ENCODE measurements around the gene HERC4. TPM values are rescaled to one million over a fixed set of nuclear protein-coding genes. Genes with fewer than 3 reads are reported as not detected.

The HERC4 gene, protein sequence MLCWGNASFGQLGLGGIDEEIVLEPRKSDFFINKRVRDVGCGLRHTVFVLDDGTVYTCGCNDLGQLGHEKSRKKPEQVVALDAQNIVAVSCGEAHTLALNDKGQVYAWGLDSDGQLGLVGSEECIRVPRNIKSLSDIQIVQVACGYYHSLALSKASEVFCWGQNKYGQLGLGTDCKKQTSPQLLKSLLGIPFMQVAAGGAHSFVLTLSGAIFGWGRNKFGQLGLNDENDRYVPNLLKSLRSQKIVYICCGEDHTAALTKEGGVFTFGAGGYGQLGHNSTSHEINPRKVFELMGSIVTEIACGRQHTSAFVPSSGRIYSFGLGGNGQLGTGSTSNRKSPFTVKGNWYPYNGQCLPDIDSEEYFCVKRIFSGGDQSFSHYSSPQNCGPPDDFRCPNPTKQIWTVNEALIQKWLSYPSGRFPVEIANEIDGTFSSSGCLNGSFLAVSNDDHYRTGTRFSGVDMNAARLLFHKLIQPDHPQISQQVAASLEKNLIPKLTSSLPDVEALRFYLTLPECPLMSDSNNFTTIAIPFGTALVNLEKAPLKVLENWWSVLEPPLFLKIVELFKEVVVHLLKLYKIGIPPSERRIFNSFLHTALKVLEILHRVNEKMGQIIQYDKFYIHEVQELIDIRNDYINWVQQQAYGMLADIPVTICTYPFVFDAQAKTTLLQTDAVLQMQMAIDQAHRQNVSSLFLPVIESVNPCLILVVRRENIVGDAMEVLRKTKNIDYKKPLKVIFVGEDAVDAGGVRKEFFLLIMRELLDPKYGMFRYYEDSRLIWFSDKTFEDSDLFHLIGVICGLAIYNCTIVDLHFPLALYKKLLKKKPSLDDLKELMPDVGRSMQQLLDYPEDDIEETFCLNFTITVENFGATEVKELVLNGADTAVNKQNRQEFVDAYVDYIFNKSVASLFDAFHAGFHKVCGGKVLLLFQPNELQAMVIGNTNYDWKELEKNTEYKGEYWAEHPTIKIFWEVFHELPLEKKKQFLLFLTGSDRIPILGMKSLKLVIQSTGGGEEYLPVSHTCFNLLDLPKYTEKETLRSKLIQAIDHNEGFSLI
- 10 to 100 TPM; 39.5 to 50.8 TPM for total RNA-seq

DNA sequence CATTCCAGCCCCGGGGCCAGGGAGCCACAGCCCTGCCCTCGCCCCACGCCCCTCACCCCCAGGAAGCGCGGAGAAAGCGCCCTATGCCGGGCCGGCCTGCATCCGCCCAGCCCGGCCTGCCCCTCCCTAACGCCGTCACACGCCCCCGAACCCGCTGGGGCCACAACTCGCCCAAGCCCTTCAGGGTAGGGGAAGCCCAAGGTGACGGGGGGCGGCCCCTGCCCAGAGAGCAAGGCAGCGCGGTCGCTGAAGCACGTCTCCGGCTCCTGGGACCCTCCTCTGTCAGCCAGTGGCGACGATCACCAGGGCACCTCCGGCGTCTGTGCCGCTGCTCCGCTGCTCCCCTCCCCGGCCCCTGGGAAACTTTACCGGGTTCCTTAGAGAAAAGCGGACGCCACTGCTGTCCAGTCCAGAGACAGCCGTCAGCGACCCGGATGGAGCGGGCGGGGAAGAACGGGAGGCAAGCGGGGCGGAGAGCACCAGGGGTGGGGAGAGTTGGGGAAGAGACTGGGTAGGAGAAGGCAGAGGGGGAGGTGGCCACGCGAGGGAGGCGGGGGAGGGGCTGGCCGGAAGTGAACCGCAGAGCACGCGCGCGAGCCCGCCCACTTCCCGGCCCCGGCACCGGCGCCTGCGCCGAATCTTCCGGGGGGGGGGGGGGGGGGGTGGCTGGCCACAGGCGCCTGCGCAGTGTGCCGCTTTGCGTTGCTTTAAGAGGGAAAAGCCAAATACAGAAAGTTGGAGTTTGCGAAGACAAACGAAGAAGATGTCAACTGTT is at the start of gene HERC4:
Gene HERC4, minus strand, starts transcription at position 509 of the 775 bp plus-strand sequence. CDS start 2,175 bp downstream, outside the sequence.
- DNase-seq (peak; percentile 94), ATAC-seq (peak; percentile 83)
- Mint-ChIP-seq H3K27me3 (no peaks in the 10 kb centered on the region), H3K4me1 (peaks cover 31% of the 10 kb centered on the region), H3K27ac (peak within 1 kb of the TSS; percentile 93), H3K4me3 (peak within 1 kb of the TSS; percentile 98), H3K36me3 (ENCODE audit: low read depth) (peaks cover 20% of the 10 kb centered on the region), H3K9me3 (ENCODE audit: low read depth) (no peaks in the 10 kb centered on the region)
- intact Hi-C loops (cut with DNase I, micrococcal nuclease) = loop anchor here (1.0 to 10.0 kb wide), 8 partner anchors 82 to 830 kb away; partner anchors contain the start of genes SIRT1 (in 2 of the 2), CCAR1 (in 1 of the 2), DDX50 (in 1 of the 2) and HNRNPH3 (in 1 of the 2)
- ChIA-PET CTCF (interaction anchor here (0.6 kb wide), 1 partner anchor 83 kb away, joined by 3 read pairs; no protein-coding TSS in a partner anchor), POLR2A (no interaction called here)

DNA sequence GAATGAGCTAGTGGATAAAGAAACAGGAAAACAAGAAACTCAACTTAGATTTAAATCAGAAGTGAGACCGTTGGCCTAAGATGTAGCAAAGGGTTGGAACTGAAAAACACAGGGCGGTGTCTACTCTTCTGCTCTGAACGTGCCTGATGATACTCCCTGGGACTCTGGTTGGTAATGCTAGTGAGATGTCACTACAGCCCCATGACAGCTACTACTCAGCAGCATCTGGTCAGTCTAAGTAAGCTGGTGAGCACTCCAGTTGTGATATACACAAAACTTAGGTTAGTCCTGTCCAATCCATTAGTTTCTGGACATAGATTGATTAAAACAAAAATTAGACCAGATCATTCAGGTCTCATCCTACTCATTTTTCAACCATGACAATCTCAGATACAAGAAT is 49.6 kb upstream of the HERC4 start:
- Mint-ChIP-seq H3K4me1 (no peaks in the 10 kb centered on the region), H3K9me3 (ENCODE audit: low read depth) (no peaks in the 10 kb centered on the region), H3K36me3 (ENCODE audit: low read depth) (no peaks in the 10 kb centered on the region), H3K27ac (no peak overlapping the region), H3K4me3 (no peak overlapping the region), H3K27me3 (no peaks in the 10 kb centered on the region)
- ChIA-PET POLR2A (no interaction called here), CTCF (interaction anchor here (0.6 kb wide), 1 partner anchor 208 kb away, joined by 3 read pairs; the partner anchor contains the start of gene PBLD)
- intact Hi-C loops (cut with DNase I, micrococcal nuclease) = no loop called here
- no peak for ATAC-seq
- no peak for DNase-seq

DNA sequence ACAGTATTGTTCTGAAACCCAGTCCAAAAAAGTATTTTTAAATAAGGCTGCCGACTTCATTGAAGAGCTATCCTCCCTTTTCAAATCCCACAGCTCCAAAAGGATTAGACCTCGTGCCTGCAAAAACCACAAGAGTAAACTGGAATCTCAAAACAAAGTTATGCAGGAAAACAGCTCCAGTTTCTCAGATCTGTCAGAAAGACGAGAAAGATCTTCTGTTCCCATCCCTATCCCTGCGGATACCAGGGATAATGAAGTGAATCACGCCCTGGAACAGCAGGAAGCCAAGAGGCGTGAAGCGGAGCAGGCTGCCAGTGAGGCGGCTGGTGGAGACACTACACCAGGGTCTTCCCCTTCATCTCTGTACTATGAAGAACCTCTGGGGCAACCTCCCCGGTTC is 46.8 kb upstream of the HERC4 start:
- no peaks in the 10 kb centered on the region for H3K4me1 Mint-ChIP-seq
- H3K36me3 Mint-ChIP-seq (ENCODE audit: low read depth) = no peaks in the 10 kb centered on the region
- no peak for ATAC-seq
- ChIA-PET CTCF (interaction anchor here (0.9 to 1.5 kb wide), 2 partner anchors 10 to 34 kb away, joined by 3 read pairs; no protein-coding TSS in a partner anchor), POLR2A (no interaction called here)
- H3K4me3 Mint-ChIP-seq = no peak overlapping the region
- no peak for DNase-seq
- no peak overlapping the region for H3K27ac Mint-ChIP-seq
- H3K9me3 Mint-ChIP-seq (ENCODE audit: low read depth) = no peaks in the 10 kb centered on the region
- intact Hi-C loops (cut with DNase I, micrococcal nuclease) = no loop called here
- H3K27me3 Mint-ChIP-seq = no peaks in the 10 kb centered on the region

DNA sequence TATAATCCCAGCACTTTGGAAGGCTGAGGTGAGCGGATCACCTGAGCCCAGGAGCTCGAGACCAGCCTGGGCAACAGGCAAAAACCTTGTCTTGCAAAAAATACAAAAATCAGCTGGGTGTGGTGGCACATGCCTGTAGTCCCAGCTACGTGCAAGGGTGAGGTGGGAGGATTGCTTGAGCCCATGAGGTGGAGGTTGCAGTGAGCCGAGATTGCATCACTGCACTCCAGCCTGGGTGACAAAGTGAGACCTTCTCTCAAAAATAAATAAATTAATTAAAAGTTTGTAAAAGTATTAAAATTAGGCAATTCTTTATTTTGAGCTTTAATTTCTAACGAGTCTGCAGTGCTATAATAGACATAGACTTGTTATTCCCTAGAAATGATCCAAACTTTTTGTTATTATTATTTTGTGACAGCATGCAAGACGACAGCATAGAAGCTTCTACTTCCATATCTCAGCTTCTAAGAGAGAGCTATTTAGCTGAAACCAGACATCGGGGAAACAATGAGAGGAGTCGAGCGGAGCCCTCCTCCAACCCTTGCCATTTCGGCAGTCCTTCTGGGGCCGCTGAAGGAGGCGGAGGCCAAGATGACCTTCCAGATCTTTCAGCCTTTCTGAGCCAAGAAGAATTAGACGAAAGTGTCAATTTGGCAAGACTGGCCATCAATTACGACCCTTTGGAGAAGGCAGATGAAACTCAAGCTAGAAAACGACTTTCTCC is 46.1 kb upstream of the HERC4 start:
- intact Hi-C loops (cut with DNase I, micrococcal nuclease) = no loop called here
- Mint-ChIP-seq H3K27ac (no peak overlapping the region), H3K9me3 (ENCODE audit: low read depth) (no peaks in the 10 kb centered on the region), H3K4me1 (no peaks in the 10 kb centered on the region), H3K27me3 (no peaks in the 10 kb centered on the region), H3K4me3 (no peak overlapping the region), H3K36me3 (ENCODE audit: low read depth) (no peaks in the 10 kb centered on the region)
- ATAC-seq (no peak), DNase-seq (no peak)
- CTCF ChIA-PET = interaction anchor here (0.5 to 1.5 kb wide), 7 partner anchors 11 to 352 kb away, joined by 3 to 5 read pairs (median 3); no protein-coding TSS in a partner anchor
- POLR2A ChIA-PET = interaction anchor here (0.6 kb wide), 1 partner anchor 160 kb away, joined by 5 read pairs; no protein-coding TSS in a partner anchor

DNA sequence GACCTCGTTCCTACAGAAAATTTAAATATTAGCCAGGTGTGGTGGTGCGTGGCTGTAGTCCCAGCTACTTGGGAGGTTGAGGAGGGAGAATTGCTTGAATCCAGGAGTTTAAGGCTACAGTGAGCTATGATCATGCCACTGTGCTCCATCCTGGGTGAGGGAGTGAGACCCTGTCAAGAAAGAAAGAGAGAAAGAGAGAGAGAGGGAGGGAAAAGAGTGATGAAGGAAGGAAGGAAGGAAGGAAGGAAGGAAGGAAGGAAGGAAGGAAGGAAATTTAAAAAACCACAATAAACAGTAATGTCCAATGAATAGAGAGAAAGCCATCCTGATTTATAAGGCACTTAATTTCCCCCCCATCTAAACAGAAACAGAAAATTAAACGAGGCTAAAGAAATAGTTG is 43.6 kb upstream of the HERC4 start:
- DNase-seq (no peak), ATAC-seq (no peak)
- H3K4me3 Mint-ChIP-seq = no peak overlapping the region
- H3K27ac Mint-ChIP-seq = no peak overlapping the region
- H3K27me3 Mint-ChIP-seq = peaks cover 4% of the 10 kb centered on the region
- no peaks in the 10 kb centered on the region for H3K9me3 Mint-ChIP-seq (ENCODE audit: low read depth)
- ChIA-PET CTCF (no interaction called here), POLR2A (interaction anchor here (0.6 kb wide), 1 partner anchor 105 kb away, joined by 3 read pairs; no protein-coding TSS in a partner anchor)
- no peaks in the 10 kb centered on the region for H3K36me3 Mint-ChIP-seq (ENCODE audit: low read depth)
- intact Hi-C loops (cut with DNase I, micrococcal nuclease) = no loop called here
- no peaks in the 10 kb centered on the region for H3K4me1 Mint-ChIP-seq

DNA sequence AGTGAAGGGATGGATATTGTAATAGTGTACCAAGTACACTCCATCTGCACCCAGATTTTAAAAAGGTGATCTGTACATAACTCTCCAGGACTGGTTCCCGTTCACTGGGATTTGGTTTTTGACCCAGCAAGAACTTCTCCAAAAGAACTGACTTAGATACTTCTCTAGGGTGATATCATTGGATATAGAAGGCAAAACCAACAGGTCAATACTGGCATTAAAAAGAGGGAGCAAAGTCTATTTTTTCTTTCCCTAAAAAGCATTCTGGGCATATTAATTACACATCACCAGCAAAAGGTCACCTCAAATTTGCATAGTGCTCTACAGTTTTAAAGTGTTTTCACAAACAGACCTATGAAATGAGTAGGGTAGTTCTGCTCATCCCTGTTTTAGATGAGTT is 37.8 kb upstream of the HERC4 start:
- intact Hi-C loops (cut with DNase I, micrococcal nuclease) = no loop called here
- H3K4me3 Mint-ChIP-seq = no peak overlapping the region
- DNase-seq = no peak
- CTCF ChIA-PET = no interaction called here
- POLR2A ChIA-PET = no interaction called here
- H3K27ac Mint-ChIP-seq = no peak overlapping the region
- no peaks in the 10 kb centered on the region for H3K9me3 Mint-ChIP-seq (ENCODE audit: low read depth)
- no peaks in the 10 kb centered on the region for H3K36me3 Mint-ChIP-seq (ENCODE audit: low read depth)
- H3K27me3 Mint-ChIP-seq = peaks cover 4% of the 10 kb centered on the region
- no peaks in the 10 kb centered on the region for H3K4me1 Mint-ChIP-seq
- no peak for ATAC-seq

DNA sequence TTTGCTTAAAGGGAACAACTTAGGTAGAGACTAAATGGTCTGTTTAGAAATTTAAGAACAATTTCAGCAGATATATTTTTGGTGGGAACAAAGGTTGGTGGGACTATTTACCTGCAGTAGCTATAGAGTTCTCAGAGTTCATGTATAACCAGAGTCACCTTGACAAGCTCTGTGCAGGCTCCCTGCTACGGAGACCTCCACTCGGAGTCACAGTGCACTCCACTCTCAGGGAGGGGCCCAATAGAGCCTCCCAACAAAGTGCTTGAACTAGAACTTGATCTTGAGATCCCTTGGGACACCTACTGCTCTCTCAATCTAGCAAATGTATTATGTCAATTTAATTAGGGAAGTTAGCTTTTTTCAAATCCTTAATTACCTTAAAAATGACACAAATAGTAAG is 36.5 kb upstream of the HERC4 start:
- intact Hi-C loops (cut with DNase I, micrococcal nuclease) = no loop called here
- POLR2A ChIA-PET = no interaction called here
- DNase-seq = no peak
- H3K4me1 Mint-ChIP-seq = no peaks in the 10 kb centered on the region
- H3K27ac Mint-ChIP-seq = no peak overlapping the region
- H3K9me3 Mint-ChIP-seq (ENCODE audit: low read depth) = no peaks in the 10 kb centered on the region
- H3K4me3 Mint-ChIP-seq = no peak overlapping the region
- no peak for ATAC-seq
- CTCF ChIA-PET = interaction anchor here (0.5 kb wide), 1 partner anchor 114 kb away, joined by 3 read pairs; no protein-coding TSS in a partner anchor
- no peaks in the 10 kb centered on the region for H3K36me3 Mint-ChIP-seq (ENCODE audit: low read depth)
- peaks cover 4% of the 10 kb centered on the region for H3K27me3 Mint-ChIP-seq

DNA sequence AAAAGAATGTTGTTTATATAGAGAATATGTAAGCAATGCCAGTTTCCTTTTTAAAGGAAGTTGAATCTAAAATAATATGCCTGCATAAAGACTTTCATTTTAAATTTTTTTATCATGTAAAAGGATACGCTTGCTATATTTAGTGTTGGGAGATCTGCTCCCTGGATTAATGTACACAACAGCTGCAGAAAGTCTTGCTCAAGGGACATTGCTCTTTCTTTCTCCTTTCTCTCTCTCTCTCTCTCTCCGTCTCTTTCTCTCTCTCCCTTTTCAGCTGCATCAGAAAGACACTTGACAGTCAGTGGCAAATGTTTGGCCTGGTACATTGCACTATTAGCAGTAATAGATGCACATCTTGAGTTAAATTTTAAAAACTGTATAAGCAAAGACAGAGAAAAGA is 34.9 kb upstream of the HERC4 start:
- H3K36me3 Mint-ChIP-seq (ENCODE audit: low read depth) = no peaks in the 10 kb centered on the region
- no peaks in the 10 kb centered on the region for H3K4me1 Mint-ChIP-seq
- ChIA-PET CTCF (interaction anchor here (1.1 kb wide), 1 partner anchor 47 kb away, joined by 4 read pairs; no protein-coding TSS in a partner anchor), POLR2A (no interaction called here)
- H3K9me3 Mint-ChIP-seq (ENCODE audit: low read depth) = no peaks in the 10 kb centered on the region
- no peak overlapping the region for H3K4me3 Mint-ChIP-seq
- no peak for DNase-seq
- H3K27me3 Mint-ChIP-seq = no peaks in the 10 kb centered on the region
- intact Hi-C loops (cut with DNase I, micrococcal nuclease) = no loop called here
- no peak for ATAC-seq
- H3K27ac Mint-ChIP-seq = no peak overlapping the region

DNA sequence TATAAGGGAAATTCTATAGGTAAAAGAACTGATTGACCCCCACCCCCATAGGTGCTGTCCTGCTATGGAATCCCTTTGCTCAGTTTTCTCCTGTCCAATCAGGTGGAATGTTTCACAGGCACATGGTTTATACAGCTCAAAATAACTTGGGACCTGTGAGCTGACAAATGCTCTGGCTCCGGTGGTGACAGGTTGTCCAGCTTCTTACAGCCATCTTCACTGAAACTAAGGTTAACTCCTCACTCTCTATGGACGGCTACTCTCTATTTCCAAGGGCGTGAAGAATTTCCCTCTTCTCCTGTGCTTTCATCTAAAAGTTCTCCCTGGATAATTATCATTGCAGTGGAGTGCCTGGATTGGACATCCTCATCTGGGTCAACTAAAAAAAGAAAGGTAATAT is 34.2 kb upstream of the HERC4 start, which contains the start of gene MYPN:
Gene MYPN, plus strand, starts transcription at position 158 of the 400 bp plus-strand sequence. CDS start 11,951 bp downstream, outside the sequence.
- no peaks in the 10 kb centered on the region for H3K4me1 Mint-ChIP-seq
- H3K27ac Mint-ChIP-seq = no peak within 1 kb of the TSS
- H3K36me3 Mint-ChIP-seq (ENCODE audit: low read depth) = no peaks in the 10 kb centered on the region
- H3K9me3 Mint-ChIP-seq (ENCODE audit: low read depth) = no peaks in the 10 kb centered on the region
- intact Hi-C loops (cut with DNase I, micrococcal nuclease) = no loop called here
- H3K4me3 Mint-ChIP-seq = no peak within 1 kb of the TSS
- no peaks in the 10 kb centered on the region for H3K27me3 Mint-ChIP-seq
- ATAC-seq (no peak), DNase-seq (no peak)
- ChIA-PET CTCF (interaction anchor here (1.1 kb wide), 1 partner anchor 47 kb away, joined by 4 read pairs; no protein-coding TSS in a partner anchor), POLR2A (no interaction called here)

DNA sequence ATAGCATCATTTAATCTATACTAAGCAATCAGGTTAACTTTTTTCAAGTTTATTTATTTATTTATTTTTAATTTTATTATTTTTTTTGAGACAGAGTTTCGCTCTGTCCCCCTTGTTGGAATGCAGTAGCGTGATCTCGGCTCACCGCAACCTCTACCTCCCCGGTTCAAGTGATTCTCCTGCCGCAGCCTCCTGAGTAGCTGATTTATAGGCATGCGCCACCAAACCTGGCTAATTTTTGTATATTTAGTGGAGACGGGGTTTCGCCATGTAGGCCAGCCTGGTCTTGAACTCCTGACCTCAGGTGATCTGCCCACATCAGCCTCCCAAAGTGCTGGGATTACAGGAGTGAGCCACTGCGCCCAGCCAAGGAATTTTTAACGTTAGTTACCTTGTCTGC is 33.6 kb upstream of the HERC4 start:
- ChIA-PET POLR2A (no interaction called here), CTCF (interaction anchor here (0.7 to 1.0 kb wide), 2 partner anchors 11 to 108 kb away, joined by 3 read pairs; no protein-coding TSS in a partner anchor)
- Mint-ChIP-seq H3K27me3 (no peaks in the 10 kb centered on the region), H3K9me3 (ENCODE audit: low read depth) (no peaks in the 10 kb centered on the region), H3K4me1 (no peaks in the 10 kb centered on the region), H3K27ac (no peak overlapping the region), H3K4me3 (no peak overlapping the region), H3K36me3 (ENCODE audit: low read depth) (no peaks in the 10 kb centered on the region)
- intact Hi-C loops (cut with DNase I, micrococcal nuclease) = no loop called here
- DNase-seq (no peak), ATAC-seq (no peak)

Measured in activated CD4-positive, alpha-beta T cell treated with anti-CD3 and anti-CD28 coated beads for 36 hours (primary cell).